Measurements from ENCODE around the gene FAM72C.
"Not testable (repeated sequence)": the region's sequence is repeated elsewhere in the genome, so short reads cannot be mapped to it uniquely, and the experiment has no call there.

DNA sequence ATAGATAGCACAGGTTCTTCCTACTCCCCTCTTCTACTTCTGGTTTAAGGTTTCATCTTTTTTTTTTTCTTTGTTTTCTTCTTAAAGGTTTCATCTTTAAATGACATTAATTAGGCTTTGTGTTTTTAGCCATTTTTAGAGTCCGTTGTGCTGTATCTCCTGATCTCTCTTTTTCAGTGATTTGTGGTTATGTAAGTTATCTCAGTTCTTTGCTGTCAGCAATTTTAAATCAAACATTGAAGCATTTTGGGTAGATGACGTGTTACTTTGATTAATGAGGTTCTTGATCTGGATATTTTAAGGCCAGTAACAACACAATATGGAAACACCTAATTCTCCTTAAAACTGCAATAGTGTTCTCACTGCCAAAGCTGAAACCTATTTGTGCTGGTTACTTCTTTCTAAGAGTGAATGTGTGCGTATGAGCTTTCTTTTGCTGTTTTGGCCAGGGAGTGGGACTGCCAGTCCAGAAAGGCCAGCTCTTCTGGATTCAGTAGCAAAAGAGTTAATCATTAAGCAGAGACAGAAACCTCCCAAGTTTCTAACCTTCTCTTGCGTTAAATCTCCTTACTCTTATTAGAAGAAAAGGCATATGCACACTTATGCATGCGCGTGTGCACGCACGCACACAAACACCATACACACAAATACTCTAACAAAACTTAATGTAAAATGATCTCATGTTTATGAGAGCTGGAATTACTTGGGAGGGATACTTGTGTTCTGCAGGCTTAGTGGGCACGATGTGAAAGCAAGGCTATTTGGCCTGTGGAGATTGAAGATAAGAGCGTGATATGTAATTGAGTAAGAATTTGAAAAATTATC is 17.0 kb upstream of the FAM72C start:
- TF ChIP-seq, protein P1, sequence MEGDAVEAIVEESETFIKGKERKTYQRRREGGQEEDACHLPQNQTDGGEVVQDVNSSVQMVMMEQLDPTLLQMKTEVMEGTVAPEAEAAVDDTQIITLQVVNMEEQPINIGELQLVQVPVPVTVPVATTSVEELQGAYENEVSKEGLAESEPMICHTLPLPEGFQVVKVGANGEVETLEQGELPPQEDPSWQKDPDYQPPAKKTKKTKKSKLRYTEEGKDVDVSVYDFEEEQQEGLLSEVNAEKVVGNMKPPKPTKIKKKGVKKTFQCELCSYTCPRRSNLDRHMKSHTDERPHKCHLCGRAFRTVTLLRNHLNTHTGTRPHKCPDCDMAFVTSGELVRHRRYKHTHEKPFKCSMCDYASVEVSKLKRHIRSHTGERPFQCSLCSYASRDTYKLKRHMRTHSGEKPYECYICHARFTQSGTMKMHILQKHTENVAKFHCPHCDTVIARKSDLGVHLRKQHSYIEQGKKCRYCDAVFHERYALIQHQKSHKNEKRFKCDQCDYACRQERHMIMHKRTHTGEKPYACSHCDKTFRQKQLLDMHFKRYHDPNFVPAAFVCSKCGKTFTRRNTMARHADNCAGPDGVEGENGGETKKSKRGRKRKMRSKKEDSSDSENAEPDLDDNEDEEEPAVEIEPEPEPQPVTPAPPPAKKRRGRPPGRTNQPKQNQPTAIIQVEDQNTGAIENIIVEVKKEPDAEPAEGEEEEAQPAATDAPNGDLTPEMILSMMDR (IDR thresholded peaks at IDR 0.05): not testable (repeated sequence)
- TF ChIP-seq ZFX (IDR thresholded peaks at IDR 0.05; ENCODE audit: borderline replicate concordance): not testable (repeated sequence)
